H9 (cell line): Measurements from ENCODE around the gene MICALL2. TPM values are rescaled to one million over a fixed set of nuclear protein-coding genes. Genes with fewer than 3 reads are reported as not detected.

Experiments used
- DNase-seq: peaks from one replicate; pipeline ENCODE4 v3.0.0-alpha.2; 2017
- H2AFZ ChIP-seq: one replicate; pipeline ENCODE4 v1.6.1; 2013; ENCODE audit warnings: mild to moderate bottlenecking, low read length, control low read depth, moderate library complexity
- H2AK5ac ChIP-seq: 2 replicates; pipeline ENCODE4 v1.6.1; 2013; ENCODE audit warnings: low read length, control low read depth, mixed read lengths; ENCODE audit not compliant: insufficient read length
- H2BK120ac ChIP-seq: one replicate; pipeline ENCODE4 v1.6.1; 2013; ENCODE audit warnings: low read depth, mild to moderate bottlenecking, low read length, control low read depth, inconsistent platforms; ENCODE audit not compliant: poor library complexity, severe bottlenecking
- H2BK12ac ChIP-seq: 2 replicates; pipeline ENCODE4 v1.6.1; 2013; ENCODE audit warnings: low read length, control low read depth, mixed read lengths, low read depth; ENCODE audit not compliant: insufficient read length
- H2BK15ac ChIP-seq: 2 replicates; pipeline ENCODE4 v1.6.1; 2013; ENCODE audit warnings: low read depth, low read length, control low read depth
- H2BK20ac ChIP-seq: one replicate; pipeline ENCODE4 v1.6.1; 2013; ENCODE audit warnings: low read depth, mild to moderate bottlenecking, low read length, control low read depth, inconsistent platforms; ENCODE audit not compliant: poor library complexity, severe bottlenecking
- H2BK5ac ChIP-seq: 2 replicates; pipeline ENCODE4 v1.6.1; 2013; ENCODE audit warnings: low read length, control low read depth, mixed read lengths; ENCODE audit not compliant: insufficient read length
- H3K14ac ChIP-seq: 2 replicates; pipeline ENCODE4 v1.6.1; 2013; ENCODE audit warnings: low read length, control low read depth; ENCODE audit not compliant: insufficient read depth
- H3K18ac ChIP-seq: 2 replicates; pipeline ENCODE4 v1.6.1; 2013; ENCODE audit warnings: low read depth, mild to moderate bottlenecking, mixed read lengths, low read length, control low read depth; ENCODE audit not compliant: insufficient read length
- H3K23ac ChIP-seq: 2 replicates; pipeline ENCODE4 v1.6.1; 2013; ENCODE audit warnings: low read length, control low read depth, mixed read lengths, low read depth; ENCODE audit not compliant: insufficient read length
- H3K23me2 ChIP-seq: 2 replicates; pipeline ENCODE4 v1.6.1; 2013; ENCODE audit warnings: low read depth, mild to moderate bottlenecking, mixed read lengths, low read length, control low read depth; ENCODE audit not compliant: insufficient read length, poor library complexity, severe bottlenecking
- H3K27ac ChIP-seq: 2 replicates; pipeline ENCODE4 v1.5.1; 2013; ENCODE audit warnings: low read length, control low read depth, mixed read lengths, low read depth; ENCODE audit not compliant: insufficient read length
- H3K27me3 ChIP-seq: 2 replicates; pipeline ENCODE4 v1.6.1; 2013; ENCODE audit warnings: low read length, control low read depth, inconsistent platforms; ENCODE audit not compliant: insufficient read depth
- H3K4ac ChIP-seq: 2 replicates; pipeline ENCODE4 v1.6.1; 2013; ENCODE audit warnings: low read depth, mild to moderate bottlenecking, control low read depth, inconsistent platforms, low read length, moderate library complexity
- H3K4me1 ChIP-seq: 2 replicates; pipeline ENCODE4 v1.6.1; 2013; ENCODE audit warnings: low read length, control low read depth, inconsistent platforms; ENCODE audit not compliant: insufficient read depth
- H3K4me2 ChIP-seq: 2 replicates; pipeline ENCODE4 v1.6.1; 2013; ENCODE audit warnings: low read length, control low read depth, mixed read lengths; ENCODE audit not compliant: insufficient read length, insufficient read depth
- H3K56ac ChIP-seq: 2 replicates; pipeline ENCODE4 v1.6.1; 2013; ENCODE audit warnings: low read depth, mild to moderate bottlenecking, mixed read lengths, low read length, control low read depth; ENCODE audit not compliant: insufficient read length
- H3K79me1 ChIP-seq: 2 replicates; pipeline ENCODE4 v1.6.1; 2013; ENCODE audit warnings: low read depth, mild to moderate bottlenecking, moderate library complexity, low read length, control low read depth, inconsistent platforms; ENCODE audit not compliant: insufficient read depth, poor library complexity, severe bottlenecking
- H3K79me2 ChIP-seq: 2 replicates; pipeline ENCODE4 v1.6.1; 2013; ENCODE audit warnings: low read length, control low read depth, inconsistent platforms; ENCODE audit not compliant: insufficient read depth
- H3K9ac ChIP-seq: 2 replicates; pipeline ENCODE4 v1.6.1; 2013; ENCODE audit warnings: low read length, control low read depth, mixed read lengths; ENCODE audit not compliant: insufficient read length; ENCODE audit errors: extremely low read depth
- H3K9me3 ChIP-seq: one replicate; pipeline ENCODE4 v1.6.1; 2013; ENCODE audit warnings: low read depth, low read length, inconsistent platforms; ENCODE audit not compliant: control insufficient read depth
- H3T11ph ChIP-seq: one replicate; pipeline ENCODE4 v1.6.1; 2013; ENCODE audit warnings: mild to moderate bottlenecking, low read length, control low read depth, inconsistent platforms
- H4K20me1 ChIP-seq: one replicate; pipeline ENCODE4 v1.6.1; 2013; ENCODE audit not compliant: control insufficient read depth, insufficient read length, insufficient read depth
- H4K5ac ChIP-seq: 2 replicates; pipeline ENCODE4 v1.6.1; 2013; ENCODE audit warnings: low read depth, mild to moderate bottlenecking, mixed read lengths, low read length, control low read depth; ENCODE audit not compliant: insufficient read length
- H4K8ac ChIP-seq: replicated peaks from 2 replicates; pipeline ENCODE4 v1.6.1; 2013; ENCODE audit warnings: low read length, control low read depth, mixed read lengths, low read depth; ENCODE audit not compliant: insufficient read length
- H4K91ac ChIP-seq: 2 replicates; pipeline ENCODE4 v1.6.1; 2013; ENCODE audit warnings: low read depth, mild to moderate bottlenecking, moderate library complexity, mixed read lengths, low read length, control low read depth; ENCODE audit not compliant: insufficient read length
- H3K27ac Mint-ChIP-seq, 3 experiments: 2 replicates in 2 of 3; 3 replicates in 1 of 3; pipeline ENCODE4 v1.8.0; 2020 to 2021; ENCODE audit warnings: mixed read lengths in 3 of 3, mild to moderate bottlenecking in 1 of 3, moderate library complexity in 1 of 3
- H3K27me3 Mint-ChIP-seq: 2 replicates; pipeline ENCODE4 v1.8.0; 2021; ENCODE audit warnings: low read depth, mild to moderate bottlenecking, moderate library complexity, mixed read lengths
- H3K36me3 Mint-ChIP-seq, 3 experiments: 2 replicates in 2 of 3; 3 replicates in 1 of 3; pipeline ENCODE4 v1.8.0; 2020 to 2021; ENCODE audit warnings: low read depth in 3 of 3, mixed read lengths in 3 of 3; ENCODE audit not compliant: insufficient read depth in 1 of 3
- H3K4me1 Mint-ChIP-seq, 2 experiments: 2 replicates each; pipeline ENCODE4 v1.8.0; 2020; ENCODE audit warnings: mixed read lengths in 2 of 2
- H3K4me3 Mint-ChIP-seq, 2 experiments: 2 replicates in 1 of 2; 3 replicates in 1 of 2; pipeline ENCODE4 v1.8.0; 2020 to 2021; ENCODE audit warnings: mild to moderate bottlenecking in 2 of 2, mixed read lengths in 2 of 2, moderate library complexity in 1 of 2
- H3K9me3 Mint-ChIP-seq, 2 experiments: 2 replicates in 1 of 2; 3 replicates in 1 of 2; pipeline ENCODE4 v1.8.0; 2020; ENCODE audit warnings: mild to moderate bottlenecking in 2 of 2, mixed read lengths in 2 of 2, moderate library complexity in 1 of 2
- WGBS: extraction: QIAGEN DNeasy Blood & Tissue Kit; methylation state at CpG from one replicate; pipeline ENCODE4 v1.1.7; 2013; ENCODE audit warnings: missing lambda C conversion rate, low lambda C conversion rate, mixed read lengths; ENCODE audit not compliant: insufficient read length; ENCODE audit errors: extremely low coverage; 5-methylcytosine and 5-hydroxymethylcytosine counted together
- total RNA-seq: library from RNA; stranded (reverse); gene quantifications from 2 replicates; pipeline ENCODE4 v1.2.1, GENCODE V29; 2021
- TF ChIP-seq, protein P1 (sequence below): fragments of 200-600 bp; sonication (generic); conservative IDR thresholded peaks from 3 replicates; pipeline ENCODE4 v1.8.0; 2021; ENCODE audit warnings: antibody characterized with exemption, mild to moderate bottlenecking

MICALL2 gene
- total RNA-seq, 1 experiment from 2014 or later = 7.1 TPM

DNA sequence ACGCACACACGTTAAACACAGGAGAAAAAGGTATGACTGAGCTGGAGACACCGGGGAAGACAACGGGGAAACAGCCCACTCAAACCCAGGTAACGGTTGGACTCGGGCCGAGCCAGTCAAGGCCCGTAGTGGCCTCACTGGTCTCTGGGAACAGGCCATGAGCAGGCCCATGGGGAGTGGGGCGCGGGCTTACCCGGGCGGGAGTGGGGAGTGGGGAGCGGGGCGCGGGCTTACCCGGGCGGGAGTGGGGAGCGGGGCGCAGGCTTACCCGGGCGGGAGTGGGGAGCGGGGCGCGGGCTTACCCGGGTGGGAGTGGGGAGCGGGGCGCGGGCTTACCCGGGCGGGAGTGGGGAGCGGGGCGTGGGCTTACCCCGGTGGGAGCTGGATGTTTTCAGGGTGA, 33.4 kb upstream of the MICALL2 start:
- Histone ChIP-seq H2BK5ac (no peak overlapping the region), H2BK120ac (no peak overlapping the region), H3K18ac (no peak overlapping the region), H3K79me1 (no peaks in the 10 kb centered on the region), H4K5ac (no peak overlapping the region), H3K56ac (no peak overlapping the region), H2BK12ac (no peak overlapping the region), H2AK5ac (no peak overlapping the region), H3K23ac (no peak overlapping the region), H3K4me2 (no peak overlapping the region), H3K27me3 (no peaks in the 10 kb centered on the region), H4K20me1 (peaks cover 3% of the 10 kb centered on the region), H2BK20ac (no peak overlapping the region), H3K23me2 (no peaks in the 10 kb centered on the region), H3T11ph (no peak overlapping the region), H2BK15ac (no peak overlapping the region), H3K9ac (no peak overlapping the region), H3K79me2 (no peaks in the 10 kb centered on the region), H3K4me1 (no peaks in the 10 kb centered on the region), H4K91ac (no peak overlapping the region), H2AFZ (no peak overlapping the region), H3K9me3 (no peaks in the 10 kb centered on the region), H3K4ac (no peak overlapping the region), H3K27ac (no peak overlapping the region), H4K8ac (no peak overlapping the region), H3K14ac (no peak overlapping the region)
- TF ChIP-seq, protein P1, sequence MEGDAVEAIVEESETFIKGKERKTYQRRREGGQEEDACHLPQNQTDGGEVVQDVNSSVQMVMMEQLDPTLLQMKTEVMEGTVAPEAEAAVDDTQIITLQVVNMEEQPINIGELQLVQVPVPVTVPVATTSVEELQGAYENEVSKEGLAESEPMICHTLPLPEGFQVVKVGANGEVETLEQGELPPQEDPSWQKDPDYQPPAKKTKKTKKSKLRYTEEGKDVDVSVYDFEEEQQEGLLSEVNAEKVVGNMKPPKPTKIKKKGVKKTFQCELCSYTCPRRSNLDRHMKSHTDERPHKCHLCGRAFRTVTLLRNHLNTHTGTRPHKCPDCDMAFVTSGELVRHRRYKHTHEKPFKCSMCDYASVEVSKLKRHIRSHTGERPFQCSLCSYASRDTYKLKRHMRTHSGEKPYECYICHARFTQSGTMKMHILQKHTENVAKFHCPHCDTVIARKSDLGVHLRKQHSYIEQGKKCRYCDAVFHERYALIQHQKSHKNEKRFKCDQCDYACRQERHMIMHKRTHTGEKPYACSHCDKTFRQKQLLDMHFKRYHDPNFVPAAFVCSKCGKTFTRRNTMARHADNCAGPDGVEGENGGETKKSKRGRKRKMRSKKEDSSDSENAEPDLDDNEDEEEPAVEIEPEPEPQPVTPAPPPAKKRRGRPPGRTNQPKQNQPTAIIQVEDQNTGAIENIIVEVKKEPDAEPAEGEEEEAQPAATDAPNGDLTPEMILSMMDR = no peak
- Mint-ChIP-seq H3K27me3 (no peaks in the 10 kb centered on the region), H3K4me3 (no peak overlapping the region), H3K4me1 (no peaks in the 10 kb centered on the region), H3K36me3 (peaks cover 26 to 73% (median 66%) of the 10 kb centered on the region in 3 experiments; a peak in 6 of 7 replicates), H3K9me3 (no peaks in the 10 kb centered on the region), H3K27ac (no peak overlapping the region)
- WGBS = no CpG with 5 or more reads among the region's 33 CpGs
- DNase-seq = no peak
